ENCODE results near the gene RAB32.
"Not testable (repeated sequence)": the region's sequence is repeated elsewhere in the genome, so short reads cannot be mapped to it uniquely, and the experiment has no call there.

Gene RAB32

GRCh38 chr6:146548898-146549374 is 5.3 kb downstream of the RAB32 start:
- ChIA-PET POLR2A (no interaction called here), CTCF (interaction anchor here (1.3 kb wide), 1 partner anchor 13 kb away, joined by 3 read pairs; no protein-coding TSS in a partner anchor)
- no peak for DNase-seq (ENCODE audit: extremely low spot score)
- no peak for TF ChIP-seq CTCF (IDR thresholded peaks at IDR 0.05; ENCODE audit: control extremely low read depth, extremely low read depth, low read depth, missing control alignments)

- POLR2A ChIA-PET = no interaction called here
- DNase-seq (ENCODE audit: extremely low spot score) = no peak
- CTCF ChIA-PET = interaction anchor here (1.0 to 1.4 kb wide), 3 partner anchors 10 to 45 kb away, joined by 3 to 4 read pairs (median 3); no protein-coding TSS in a partner anchor
- TF ChIP-seq CTCF (IDR thresholded peaks at IDR 0.05; ENCODE audit: control extremely low read depth, extremely low read depth, low read depth, missing control alignments) = no peak
Measured at GRCh38 chr6:146550911-146551310, 7.3 kb downstream of the RAB32 start.

GRCh38 chr6:146551545-146551944 is 7.9 kb downstream of the RAB32 start:
- ChIA-PET POLR2A (no interaction called here), CTCF (interaction anchor here (1.0 to 1.5 kb wide), 4 partner anchors 9 to 20 kb away, joined by 3 read pairs; no protein-coding TSS in a partner anchor)
- no peak for TF ChIP-seq CTCF (IDR thresholded peaks at IDR 0.05; ENCODE audit: control extremely low read depth, extremely low read depth, low read depth, missing control alignments)
- no peak for DNase-seq (ENCODE audit: extremely low spot score)

GRCh38 chr6:146553377-146554135 is 9.9 kb downstream of the RAB32 start:
- ChIA-PET POLR2A (no interaction called here), CTCF (interaction anchor here (2.2 kb wide), 1 partner anchor 8 kb away, joined by 6 read pairs; no protein-coding TSS in a partner anchor)
- no peak for DNase-seq (ENCODE audit: extremely low spot score)
- no peak for TF ChIP-seq CTCF (IDR thresholded peaks at IDR 0.05; ENCODE audit: control extremely low read depth, extremely low read depth, low read depth, missing control alignments)

GRCh38 chr6:146560607-146561006 is 17.0 kb downstream of the RAB32 start:
- POLR2A ChIA-PET = no interaction called here
- CTCF ChIA-PET = interaction anchor here (0.8 kb wide), 1 partner anchor 10 kb away, joined by 3 read pairs; no protein-coding TSS in a partner anchor

GRCh38 chr6:146566661-146567060 is 23.0 kb downstream of the RAB32 start:
- DNase-seq (ENCODE audit: extremely low spot score); POLR2A ChIA-PET; CTCF ChIA-PET: not testable (repeated sequence)

More at GRCh38 chr6:146560607-146561006, 17.0 kb downstream of the RAB32 start:
- no peak for TF ChIP-seq CTCF (IDR thresholded peaks at IDR 0.05; ENCODE audit: control extremely low read depth, extremely low read depth, low read depth, missing control alignments)
- DNase-seq (ENCODE audit: extremely low spot score) = no peak

- POLR2A ChIA-PET; DNase-seq (ENCODE audit: extremely low spot score); CTCF ChIA-PET: not testable (repeated sequence)
Measured at GRCh38 chr6:146568619-146569018, 25.0 kb downstream of the RAB32 start.

All from GM10248 (cell line).